ENCODE measurements around the gene VRK2.

The VRK2 gene

GRCh38 chr2:58046585-58047372, at the start of gene VRK2:
VRK2 (plus strand) TSS chr2:58046806; CDS start chr2:58048832, 2,026 bp downstream.
- peak; percentile 53 to 72 (median 58) for DNase-seq

GRCh38 chr2:58006256-58006951, 40.2 kb upstream of the VRK2 start:
- DNase-seq = no peak

GRCh38 chr2:58006952-58007284, 39.7 kb upstream of the VRK2 start:
- DNase-seq = no peak

- DNase-seq = no peak
Measured at GRCh38 chr2:58010599-58010998, 36.0 kb upstream of the VRK2 start.

- no peak for DNase-seq
Measured at GRCh38 chr2:58019229-58019628, 27.4 kb upstream of the VRK2 start.

- DNase-seq = no peak
Measured at GRCh38 chr2:58025150-58025933, 21.3 kb upstream of the VRK2 start.

- DNase-seq = no peak
Measured at GRCh38 chr2:58027029-58027428, 19.6 kb upstream of the VRK2 start.

GRCh38 chr2:58030771-58031170, 15.8 kb upstream of the VRK2 start:
- no peak for DNase-seq

GRCh38 chr2:58032016-58032763, 14.4 kb upstream of the VRK2 start:
- DNase-seq = no peak

- no peak for DNase-seq
Measured at GRCh38 chr2:58032764-58033080, 13.9 kb upstream of the VRK2 start.

GRCh38 chr2:58033530-58033929, 13.1 kb upstream of the VRK2 start:
- DNase-seq = no peak

- no peak for DNase-seq
Measured at GRCh38 chr2:58035352-58035751, 11.3 kb upstream of the VRK2 start.

GRCh38 chr2:58039170-58039611, 7.4 kb upstream of the VRK2 start:
- no peak for DNase-seq

- no peak for DNase-seq
Measured at GRCh38 chr2:58042486-58042970, 4.1 kb upstream of the VRK2 start.

GRCh38 chr2:58044145-58044544, 2.5 kb upstream of the VRK2 start:
- no peak for DNase-seq

- DNase-seq = no peak
Measured at GRCh38 chr2:58045580-58046334, 849 bp upstream of the VRK2 start.

GRCh38 chr2:58046335-58046584, 346 bp upstream of the VRK2 start:
- no peak for DNase-seq

- DNase-seq = no peak
Measured at GRCh38 chr2:58047373-58047935, 848 bp downstream of the VRK2 start.

GRCh38 chr2:58047961-58048360, 1.4 kb downstream of the VRK2 start:
- no peak for DNase-seq

GRCh38 chr2:58051445-58051844, 4.8 kb downstream of the VRK2 start:
- DNase-seq = no peak

GRCh38 chr2:58052978-58053377, 6.4 kb downstream of the VRK2 start:
- DNase-seq = no peak

- no peak for DNase-seq
Measured at GRCh38 chr2:58054264-58054663, 7.7 kb downstream of the VRK2 start.

All from activated naive CD4-positive, alpha-beta T cell (primary cell).